ENCODE measurements around the gene GABPB2.

Gene GABPB2

DNA sequence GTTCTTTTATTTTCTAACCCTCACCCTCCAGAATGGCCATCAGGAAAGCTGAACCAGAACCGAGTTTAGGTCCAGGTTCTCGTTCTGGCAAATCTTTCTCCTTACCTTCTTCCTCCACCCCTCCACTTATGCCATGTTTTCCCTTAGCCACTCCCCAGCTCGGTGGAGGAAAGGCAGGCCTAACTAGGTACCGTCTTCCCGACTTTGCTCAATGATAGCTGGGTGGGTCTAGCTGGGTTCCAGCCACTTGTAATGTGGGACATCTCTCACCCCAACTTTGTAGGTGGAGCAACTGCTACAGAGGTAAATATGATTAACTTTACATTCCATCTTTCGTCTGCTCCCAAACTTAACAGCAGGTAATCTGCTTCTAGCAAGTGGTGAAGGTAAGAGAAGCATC is 33.5 kb upstream of the GABPB2 start:
- ChIA-PET CTCF (no interaction called here), POLR2A (no interaction called here)
- Histone ChIP-seq H3K4me1 (ENCODE audit: control insufficient read depth, insufficient read depth, low read length) (no peaks in the 10 kb centered on the region), H3K4me3 (ENCODE audit: low read depth, low read length) (no peak overlapping the region), H3K9me3 (ENCODE audit: control insufficient read depth, insufficient read depth, low read depth, low read length) (no peaks in the 10 kb centered on the region), H3K27ac (ENCODE audit: extremely low read depth, low read depth, low read length) (no peak overlapping the region), H3K36me3 (ENCODE audit: control insufficient read depth in 2 of 2, insufficient read depth in 1 of 2, low read length in 2 of 2) (peaks cover 6 to 28% of the 10 kb centered on the region in 2 experiments)
- TF ChIP-seq ZNF610 (tag by site-specific recombination; IDR thresholded peaks at IDR 0.05; ENCODE audit: borderline replicate concordance) (no peak), ZNF292 (tag by site-specific recombination; IDR thresholded peaks at IDR 0.05; ENCODE audit: borderline replicate concordance, low read depth) (no peak), KLF1 (tag by site-specific recombination; IDR thresholded peaks at IDR 0.05) (no peak), ZBTB17 (tag by site-specific recombination; IDR thresholded peaks at IDR 0.05) (no peak), KLF10 (tag by site-specific recombination; IDR thresholded peaks at IDR 0.05) (no peak), ZNF530 (tag by site-specific recombination; IDR thresholded peaks at IDR 0.05; ENCODE audit: low read depth) (no peak)
- TF ChIP-seq, protein P1, sequence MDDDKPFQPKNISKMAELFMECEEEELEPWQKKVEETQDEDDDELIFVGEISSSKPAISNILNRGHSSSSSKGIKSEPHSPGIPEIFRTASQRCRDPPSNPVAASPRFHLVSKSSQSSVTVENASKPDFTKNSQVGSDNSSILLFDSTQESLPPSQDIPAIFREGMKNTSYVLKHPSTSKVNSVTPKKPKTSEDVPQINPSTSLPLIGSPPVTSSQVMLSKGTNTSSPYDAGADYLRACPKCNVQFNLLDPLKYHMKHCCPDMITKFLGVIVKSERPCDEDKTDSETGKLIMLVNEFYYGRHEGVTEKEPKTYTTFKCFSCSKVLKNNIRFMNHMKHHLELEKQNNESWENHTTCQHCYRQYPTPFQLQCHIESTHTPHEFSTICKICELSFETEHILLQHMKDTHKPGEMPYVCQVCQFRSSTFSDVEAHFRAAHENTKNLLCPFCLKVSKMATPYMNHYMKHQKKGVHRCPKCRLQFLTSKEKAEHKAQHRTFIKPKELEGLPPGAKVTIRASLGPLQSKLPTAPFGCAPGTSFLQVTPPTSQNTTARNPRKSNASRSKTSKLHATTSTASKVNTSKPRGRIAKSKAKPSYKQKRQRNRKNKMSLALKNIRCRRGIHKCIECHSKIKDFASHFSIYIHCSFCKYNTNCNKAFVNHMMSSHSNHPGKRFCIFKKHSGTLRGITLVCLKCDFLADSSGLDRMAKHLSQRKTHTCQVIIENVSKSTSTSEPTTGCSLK (tag by site-specific recombination; IDR thresholded peaks at IDR 0.05) = no peak
- TF ChIP-seq, protein P2, sequence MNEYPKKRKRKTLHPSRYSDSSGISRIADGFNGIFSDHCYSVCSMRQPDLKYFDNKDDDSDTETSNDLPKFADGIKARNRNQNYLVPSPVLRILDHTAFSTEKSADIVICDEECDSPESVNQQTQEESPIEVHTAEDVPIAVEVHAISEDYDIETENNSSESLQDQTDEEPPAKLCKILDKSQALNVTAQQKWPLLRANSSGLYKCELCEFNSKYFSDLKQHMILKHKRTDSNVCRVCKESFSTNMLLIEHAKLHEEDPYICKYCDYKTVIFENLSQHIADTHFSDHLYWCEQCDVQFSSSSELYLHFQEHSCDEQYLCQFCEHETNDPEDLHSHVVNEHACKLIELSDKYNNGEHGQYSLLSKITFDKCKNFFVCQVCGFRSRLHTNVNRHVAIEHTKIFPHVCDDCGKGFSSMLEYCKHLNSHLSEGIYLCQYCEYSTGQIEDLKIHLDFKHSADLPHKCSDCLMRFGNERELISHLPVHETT (tag by site-specific recombination; IDR thresholded peaks at IDR 0.05) = no peak
- TF ChIP-seq, protein P3, sequence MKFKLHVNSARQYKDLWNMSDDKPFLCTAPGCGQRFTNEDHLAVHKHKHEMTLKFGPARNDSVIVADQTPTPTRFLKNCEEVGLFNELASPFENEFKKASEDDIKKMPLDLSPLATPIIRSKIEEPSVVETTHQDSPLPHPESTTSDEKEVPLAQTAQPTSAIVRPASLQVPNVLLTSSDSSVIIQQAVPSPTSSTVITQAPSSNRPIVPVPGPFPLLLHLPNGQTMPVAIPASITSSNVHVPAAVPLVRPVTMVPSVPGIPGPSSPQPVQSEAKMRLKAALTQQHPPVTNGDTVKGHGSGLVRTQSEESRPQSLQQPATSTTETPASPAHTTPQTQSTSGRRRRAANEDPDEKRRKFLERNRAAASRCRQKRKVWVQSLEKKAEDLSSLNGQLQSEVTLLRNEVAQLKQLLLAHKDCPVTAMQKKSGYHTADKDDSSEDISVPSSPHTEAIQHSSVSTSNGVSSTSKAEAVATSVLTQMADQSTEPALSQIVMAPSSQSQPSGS (tag by site-specific recombination; IDR thresholded peaks at IDR 0.05; ENCODE audit: low read depth) = no peak

DNA sequence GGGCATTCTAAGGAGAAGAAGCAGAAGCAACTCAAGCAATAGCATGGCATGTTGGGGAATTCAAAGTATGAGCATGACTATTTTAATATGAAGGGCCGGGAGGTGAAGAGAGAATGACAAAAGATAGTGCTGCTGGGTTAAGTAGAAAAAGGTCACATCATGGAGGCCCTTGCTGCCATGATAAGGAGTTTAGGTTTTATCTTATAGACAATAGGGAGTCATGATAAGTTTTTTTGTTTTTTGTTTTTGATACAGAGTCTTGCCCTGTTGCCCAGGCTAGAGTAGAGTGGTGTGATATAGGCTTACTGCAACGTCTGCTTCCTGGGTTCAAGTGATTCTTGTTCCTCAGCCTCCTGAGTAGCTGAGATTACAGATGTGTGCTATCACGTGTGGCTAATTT is 31.0 kb upstream of the GABPB2 start:
- POLR2A ChIA-PET = no interaction called here
- Histone ChIP-seq H3K4me1 (ENCODE audit: control insufficient read depth, insufficient read depth, low read length) (no peaks in the 10 kb centered on the region), H3K27ac (ENCODE audit: extremely low read depth, low read depth, low read length) (no peak overlapping the region), H3K9me3 (ENCODE audit: control insufficient read depth, insufficient read depth, low read depth, low read length) (no peaks in the 10 kb centered on the region), H3K36me3 (ENCODE audit: control insufficient read depth in 2 of 2, insufficient read depth in 1 of 2, low read length in 2 of 2) (peaks cover 2 to 22% of the 10 kb centered on the region in 2 experiments), H3K4me3 (ENCODE audit: low read depth, low read length) (no peak overlapping the region)
- CTCF ChIA-PET = interaction anchor here (1.3 to 1.7 kb wide), 2 partner anchors 8 to 15 kb away, joined by 4 to 6 read pairs; partner anchors contain the start of gene C1orf56
- TF ChIP-seq, protein P4, sequence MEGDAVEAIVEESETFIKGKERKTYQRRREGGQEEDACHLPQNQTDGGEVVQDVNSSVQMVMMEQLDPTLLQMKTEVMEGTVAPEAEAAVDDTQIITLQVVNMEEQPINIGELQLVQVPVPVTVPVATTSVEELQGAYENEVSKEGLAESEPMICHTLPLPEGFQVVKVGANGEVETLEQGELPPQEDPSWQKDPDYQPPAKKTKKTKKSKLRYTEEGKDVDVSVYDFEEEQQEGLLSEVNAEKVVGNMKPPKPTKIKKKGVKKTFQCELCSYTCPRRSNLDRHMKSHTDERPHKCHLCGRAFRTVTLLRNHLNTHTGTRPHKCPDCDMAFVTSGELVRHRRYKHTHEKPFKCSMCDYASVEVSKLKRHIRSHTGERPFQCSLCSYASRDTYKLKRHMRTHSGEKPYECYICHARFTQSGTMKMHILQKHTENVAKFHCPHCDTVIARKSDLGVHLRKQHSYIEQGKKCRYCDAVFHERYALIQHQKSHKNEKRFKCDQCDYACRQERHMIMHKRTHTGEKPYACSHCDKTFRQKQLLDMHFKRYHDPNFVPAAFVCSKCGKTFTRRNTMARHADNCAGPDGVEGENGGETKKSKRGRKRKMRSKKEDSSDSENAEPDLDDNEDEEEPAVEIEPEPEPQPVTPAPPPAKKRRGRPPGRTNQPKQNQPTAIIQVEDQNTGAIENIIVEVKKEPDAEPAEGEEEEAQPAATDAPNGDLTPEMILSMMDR (tag by site-specific recombination; IDR thresholded peaks at IDR 0.05) = no peak
- TF ChIP-seq ZNF10 (tag by site-specific recombination; IDR thresholded peaks at IDR 0.05) (no peak), GLI2 (tag by site-specific recombination; IDR thresholded peaks at IDR 0.05; ENCODE audit: borderline replicate concordance, low read depth) (no peak), ZNF548 (tag by site-specific recombination; IDR thresholded peaks at IDR 0.05) (no peak), SALL2 (tag by site-specific recombination; IDR thresholded peaks at IDR 0.05; ENCODE audit: borderline replicate concordance) (no peak), KLF9 (tag by site-specific recombination; IDR thresholded peaks at IDR 0.05; ENCODE audit: low read depth) (no peak), KLF1 (tag by site-specific recombination; IDR thresholded peaks at IDR 0.05) (no peak)
- TF ChIP-seq, protein P5, sequence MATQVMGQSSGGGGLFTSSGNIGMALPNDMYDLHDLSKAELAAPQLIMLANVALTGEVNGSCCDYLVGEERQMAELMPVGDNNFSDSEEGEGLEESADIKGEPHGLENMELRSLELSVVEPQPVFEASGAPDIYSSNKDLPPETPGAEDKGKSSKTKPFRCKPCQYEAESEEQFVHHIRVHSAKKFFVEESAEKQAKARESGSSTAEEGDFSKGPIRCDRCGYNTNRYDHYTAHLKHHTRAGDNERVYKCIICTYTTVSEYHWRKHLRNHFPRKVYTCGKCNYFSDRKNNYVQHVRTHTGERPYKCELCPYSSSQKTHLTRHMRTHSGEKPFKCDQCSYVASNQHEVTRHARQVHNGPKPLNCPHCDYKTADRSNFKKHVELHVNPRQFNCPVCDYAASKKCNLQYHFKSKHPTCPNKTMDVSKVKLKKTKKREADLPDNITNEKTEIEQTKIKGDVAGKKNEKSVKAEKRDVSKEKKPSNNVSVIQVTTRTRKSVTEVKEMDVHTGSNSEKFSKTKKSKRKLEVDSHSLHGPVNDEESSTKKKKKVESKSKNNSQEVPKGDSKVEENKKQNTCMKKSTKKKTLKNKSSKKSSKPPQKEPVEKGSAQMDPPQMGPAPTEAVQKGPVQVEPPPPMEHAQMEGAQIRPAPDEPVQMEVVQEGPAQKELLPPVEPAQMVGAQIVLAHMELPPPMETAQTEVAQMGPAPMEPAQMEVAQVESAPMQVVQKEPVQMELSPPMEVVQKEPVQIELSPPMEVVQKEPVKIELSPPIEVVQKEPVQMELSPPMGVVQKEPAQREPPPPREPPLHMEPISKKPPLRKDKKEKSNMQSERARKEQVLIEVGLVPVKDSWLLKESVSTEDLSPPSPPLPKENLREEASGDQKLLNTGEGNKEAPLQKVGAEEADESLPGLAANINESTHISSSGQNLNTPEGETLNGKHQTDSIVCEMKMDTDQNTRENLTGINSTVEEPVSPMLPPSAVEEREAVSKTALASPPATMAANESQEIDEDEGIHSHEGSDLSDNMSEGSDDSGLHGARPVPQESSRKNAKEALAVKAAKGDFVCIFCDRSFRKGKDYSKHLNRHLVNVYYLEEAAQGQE (tag by site-specific recombination; IDR thresholded peaks at IDR 0.05) = no peak

Measured in HEK293 (cell line).